Transverse colon (tissue), 4 donors: Measurements from ENCODE around the gene ARHGAP6. TPM values are rescaled to one million over a fixed set of nuclear protein-coding genes. Genes with fewer than 3 reads are reported as not detected.

Experiments
- DNase-seq: peaks from one replicate; pipeline ENCODE4 v3.0.0-alpha.2; 2019
- H3K27ac ChIP-seq, 4 donors: fragments of 200-600 bp; sonication (generic); 2 replicates each; pipeline ENCODE4 v1.5.1; 2016 to 2018; ENCODE audit warnings: inconsistent platforms in 4 of 4
- H3K27me3 ChIP-seq: fragments of 200-600 bp; sonication (generic); 2 replicates; pipeline ENCODE4 v1.5.1; 2017; ENCODE audit warnings: inconsistent platforms
- H3K36me3 ChIP-seq, 4 donors: fragments of 200-600 bp; sonication (generic); 2 replicates each; pipeline ENCODE4 v1.5.1; 2017 to 2019; ENCODE audit warnings: inconsistent platforms in 4 of 4
- H3K4me1 ChIP-seq, 4 donors: fragments of 200-600 bp; sonication (generic); 2 replicates each; pipeline ENCODE4 v1.5.1; 2017 to 2020; ENCODE audit warnings: inconsistent platforms in 4 of 4
- H3K4me3 ChIP-seq, 4 donors: fragments of 200-600 bp; sonication (generic); 1 replicate in 1 of 4; 2 replicates in 3 of 4; pipeline versions ENCODE4 v1.5.1 to v1.6.1; 2017 to 2019; ENCODE audit warnings: inconsistent platforms in 4 of 4
- H3K9me3 ChIP-seq, 2 donors: fragments of 200-600 bp; sonication (generic); 2 replicates each; pipeline ENCODE4 v1.5.1; 2017 to 2019; ENCODE audit warnings: inconsistent platforms in 2 of 2
- EP300 ChIP-seq: sonication (generic); formaldehyde crosslinking; IDR thresholded peaks from one replicate; pipeline ENCODE4 v1.6.1; 2017; ENCODE audit warnings: antibody characterized with exemption, low read depth
- POLR2A ChIP-seq: fragments of 450-650 bp; IDR thresholded peaks from one replicate; pipeline ENCODE4 v1.6.1; 2016; ENCODE audit warnings: antibody characterized with exemption, mild to moderate bottlenecking, moderate library complexity
- POLR2AphosphoS5 ChIP-seq, 3 donors: sonication (generic); formaldehyde crosslinking; IDR thresholded peaks; one replicate each; pipeline ENCODE4 v1.6.1; 2016; ENCODE audit warnings: antibody characterized with exemption in 3 of 3
- WGBS, 2 donors: methylation state at CpG; one replicate each; pipeline ENCODE4 v1.1.5; 2018; ENCODE audit warnings: low coverage in 1 of 2; 5-methylcytosine and 5-hydroxymethylcytosine counted together
- in situ Hi-C, 4 donors: fragments of 200-750 bp; cut with MboI; loops; one replicate each; pipeline versions ENCODE4 v1.15.0 to v1.15.1; 2017; ENCODE audit warnings: low sequenced_read_pairs in 3 of 4, low pct_ligation_motif_present in 1 of 4, low pct_unique_long_range_greater_than_20kb in 1 of 4
- intact Hi-C: fragments of 100-400 bp; cut with DNase I; formaldehyde crosslinking; loops from one replicate; pipeline ENCODE4 v1.15.1; 2023; ENCODE audit warnings: low total_unique reads
- total RNA-seq, 4 donors: library from RNA; depleted of rRNA; stranded (reverse); fragments of >200 nt; gene quantifications; one replicate each; pipeline ENCODE4 v1.1.0, GENCODE V29; 2016
- TF ChIP-seq, protein P1 (sequence below), 5 experiments: fragments of 200-600 bp in 3 of 5; fragments of 450-650 bp in 2 of 5; sonication (generic) in 3 of 5; IDR thresholded peaks; 1 replicate in 2 of 5; 2 replicates in 3 of 5; pipeline ENCODE4 v1.5.1; 2016 to 2017; ENCODE audit warnings: antibody characterized with exemption in 5 of 5, inconsistent platforms in 3 of 5, mild to moderate bottlenecking in 2 of 5, moderate library complexity in 1 of 5

The ARHGAP6 gene
- total RNA-seq, 4 donors from 2014 or later = 5.0 to 12.4 (median 9.0) TPM

DNA sequence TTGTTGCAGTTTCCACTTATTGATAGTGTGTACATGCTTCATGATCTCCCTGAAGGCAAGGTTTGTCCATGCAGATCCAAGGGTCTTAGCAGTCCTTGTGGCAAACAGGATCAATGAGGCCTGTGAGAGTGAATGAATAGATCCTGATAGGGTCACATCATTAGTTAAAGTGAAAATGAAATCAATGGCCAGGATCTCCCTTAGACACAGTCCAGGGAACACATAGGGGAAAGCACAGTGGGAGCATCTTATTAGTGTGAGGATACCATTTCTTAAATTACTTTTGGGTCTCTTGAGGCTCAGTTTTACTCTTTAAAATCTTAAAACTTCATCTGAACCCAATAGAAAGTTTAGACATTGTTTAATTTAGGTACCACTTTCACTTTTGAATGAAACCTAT lies 59.3 kb downstream of the ARHGAP6 start:
- no peak overlapping the region for H3K4me3 ChIP-seq
- in situ Hi-C loops = no loop called here
- no peaks in the 10 kb centered on the region for H3K9me3 ChIP-seq
- H3K4me1 ChIP-seq = no peaks in the 10 kb centered on the region
- DNase-seq = no peak
- H3K36me3 ChIP-seq = no peaks in the 10 kb centered on the region
- H3K27me3 ChIP-seq = no peaks in the 10 kb centered on the region
- H3K27ac ChIP-seq = no peak overlapping the region
- TF ChIP-seq POLR2A (no peak), POLR2AphosphoS5 (IDR thresholded peaks at IDR 0.05) (no peak), EP300 (no peak)
- TF ChIP-seq, protein P1, sequence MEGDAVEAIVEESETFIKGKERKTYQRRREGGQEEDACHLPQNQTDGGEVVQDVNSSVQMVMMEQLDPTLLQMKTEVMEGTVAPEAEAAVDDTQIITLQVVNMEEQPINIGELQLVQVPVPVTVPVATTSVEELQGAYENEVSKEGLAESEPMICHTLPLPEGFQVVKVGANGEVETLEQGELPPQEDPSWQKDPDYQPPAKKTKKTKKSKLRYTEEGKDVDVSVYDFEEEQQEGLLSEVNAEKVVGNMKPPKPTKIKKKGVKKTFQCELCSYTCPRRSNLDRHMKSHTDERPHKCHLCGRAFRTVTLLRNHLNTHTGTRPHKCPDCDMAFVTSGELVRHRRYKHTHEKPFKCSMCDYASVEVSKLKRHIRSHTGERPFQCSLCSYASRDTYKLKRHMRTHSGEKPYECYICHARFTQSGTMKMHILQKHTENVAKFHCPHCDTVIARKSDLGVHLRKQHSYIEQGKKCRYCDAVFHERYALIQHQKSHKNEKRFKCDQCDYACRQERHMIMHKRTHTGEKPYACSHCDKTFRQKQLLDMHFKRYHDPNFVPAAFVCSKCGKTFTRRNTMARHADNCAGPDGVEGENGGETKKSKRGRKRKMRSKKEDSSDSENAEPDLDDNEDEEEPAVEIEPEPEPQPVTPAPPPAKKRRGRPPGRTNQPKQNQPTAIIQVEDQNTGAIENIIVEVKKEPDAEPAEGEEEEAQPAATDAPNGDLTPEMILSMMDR (IDR thresholded peaks at IDR 0.05) = no peak
- intact Hi-C loops = no loop called here

DNA sequence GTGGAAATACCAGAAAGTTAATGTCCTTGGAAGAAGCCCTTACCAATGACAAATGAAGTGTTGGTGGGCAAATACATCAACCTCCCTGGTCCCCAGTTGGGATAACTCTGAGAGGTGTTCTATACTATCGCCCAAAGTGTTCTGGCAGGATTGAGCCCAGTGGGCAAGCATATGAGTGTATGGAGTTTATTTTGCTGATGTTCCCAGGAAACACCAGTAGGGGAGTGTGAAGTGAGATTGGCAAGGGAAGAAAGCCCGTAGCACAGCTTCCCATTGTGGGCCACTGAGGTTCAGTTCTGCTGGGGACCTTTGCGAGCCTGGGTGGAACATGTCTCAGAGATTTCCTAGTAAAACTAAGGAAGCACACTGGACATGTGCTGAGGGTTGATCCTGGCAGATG lies 65.1 kb downstream of the ARHGAP6 start:
- DNase-seq = no peak
- H3K27me3 ChIP-seq = no peaks in the 10 kb centered on the region
- H3K9me3 ChIP-seq = no peaks in the 10 kb centered on the region
- intact Hi-C loops = no loop called here
- no peaks in the 10 kb centered on the region for H3K36me3 ChIP-seq
- no peak overlapping the region for H3K4me3 ChIP-seq
- no peaks in the 10 kb centered on the region for H3K4me1 ChIP-seq
- in situ Hi-C loops = no loop called here
- no peak overlapping the region for H3K27ac ChIP-seq
- TF ChIP-seq POLR2A = no peak
- no peak for TF ChIP-seq POLR2AphosphoS5 (IDR thresholded peaks at IDR 0.05)
- no peak for TF ChIP-seq EP300
- TF ChIP-seq, protein P1 (IDR thresholded peaks at IDR 0.05) = no peak
- whole genome bisulfite sequencing, 2 donors = 81% methylated on average over 3 of the region's 3 CpGs; no CpG with 5 or more reads in 1 of the 2 donors

DNA sequence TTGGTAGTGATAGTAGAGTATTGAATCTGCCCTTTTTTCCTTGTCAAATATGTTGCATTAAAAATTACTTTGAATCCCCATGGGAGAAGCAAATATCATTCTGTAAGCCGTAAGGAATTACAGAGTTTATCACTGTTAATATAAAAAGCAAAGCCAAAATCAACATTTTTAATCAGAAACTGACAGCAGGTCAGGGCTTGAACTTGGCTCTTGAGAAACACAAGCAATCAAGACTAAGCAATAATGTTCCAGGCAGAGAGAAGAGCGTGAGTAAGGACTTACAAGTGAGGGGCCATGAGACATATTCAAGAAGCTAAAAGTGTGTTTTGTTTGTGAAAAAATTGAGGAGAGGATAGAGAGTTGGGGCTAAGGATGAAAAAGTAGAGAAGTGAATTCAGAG lies 68.2 kb downstream of the ARHGAP6 start:
- Histone ChIP-seq H3K27me3 (no peaks in the 10 kb centered on the region), H3K27ac (no peak overlapping the region), H3K9me3 (no peaks in the 10 kb centered on the region), H3K4me1 (no peaks in the 10 kb centered on the region), H3K4me3 (no peak overlapping the region), H3K36me3 (no peaks in the 10 kb centered on the region)
- DNase-seq = no peak
- intact Hi-C loops = no loop called here
- TF ChIP-seq, protein P1 (IDR thresholded peaks at IDR 0.05) = no peak
- TF ChIP-seq POLR2AphosphoS5 (IDR thresholded peaks at IDR 0.05) (no peak), EP300 (no peak), POLR2A (no peak)
- WGBS, 2 donors = 63% methylated on average over 2 of the region's 2 CpGs; no CpG with 5 or more reads in 1 of the 2 donors
- in situ Hi-C loops = no loop called here

DNA sequence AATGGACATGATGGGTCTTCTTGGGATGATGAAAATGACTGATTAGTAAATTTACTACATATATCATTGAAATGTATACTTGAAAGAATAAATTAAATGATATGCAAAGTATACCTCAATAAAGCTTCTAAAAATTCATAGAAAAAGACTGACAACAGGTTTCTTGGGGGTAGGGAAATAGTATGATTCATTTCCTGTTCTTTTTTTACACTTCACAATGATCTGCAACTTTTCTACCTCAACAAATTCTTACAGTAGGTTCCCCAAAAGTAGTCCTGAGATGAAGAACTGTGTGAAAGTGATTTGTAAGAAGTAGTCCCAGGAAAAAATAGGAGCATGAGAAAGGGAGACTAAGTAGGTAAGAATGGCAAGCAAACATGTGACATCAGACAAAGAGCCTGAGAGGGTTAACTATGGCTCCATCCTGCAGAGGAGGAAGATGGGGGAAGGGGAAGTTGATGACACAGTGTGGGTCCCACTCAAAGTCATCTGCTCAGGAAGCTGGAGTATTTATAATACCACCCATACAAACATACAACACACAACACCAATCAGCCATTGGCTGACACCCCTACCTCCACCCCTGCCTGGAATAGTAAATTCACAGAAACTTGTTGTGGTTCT lies 73.9 kb downstream of the ARHGAP6 start:
- no peaks in the 10 kb centered on the region for H3K36me3 ChIP-seq
- no peaks in the 10 kb centered on the region for H3K9me3 ChIP-seq
- H3K27ac ChIP-seq = no peak overlapping the region
- in situ Hi-C loops = no loop called here
- H3K4me3 ChIP-seq = no peak overlapping the region
- no peak for DNase-seq
- TF ChIP-seq POLR2AphosphoS5 (IDR thresholded peaks at IDR 0.05) (no peak), POLR2A (no peak), EP300 (no peak)
- TF ChIP-seq, protein P1 (IDR thresholded peaks at IDR 0.05) = no peak
- intact Hi-C loops = no loop called here
- no peaks in the 10 kb centered on the region for H3K4me1 ChIP-seq
- no peaks in the 10 kb centered on the region for H3K27me3 ChIP-seq
